GM12873 (cell line): Measurements from ENCODE around the gene NDUFA7.
A peak's percentile ranks its signal among the peaks of the same experiment; 100 is the strongest.

Experiments used
- CTCF ChIP-seq: IDR thresholded peaks from 2 replicates; pipeline ENCODE4 v1.5.1; 2012; ENCODE audit warnings: low read depth, mild to moderate bottlenecking, moderate library complexity, low read length, control low read depth; ENCODE audit not compliant: insufficient read depth; ENCODE audit errors: missing control alignments

NDUFA7 gene

GRCh38 chr19:8321067-8321985 is at the start of gene NDUFA7, which contains the start of gene RPS28:
Gene NDUFA7, minus strand, starts transcription at chr19:8321375. Its CDS starts 17 bp downstream, at chr19:8321358.
Gene RPS28, plus strand, starts transcription at chr19:8321496. Its CDS starts 35 bp downstream, at chr19:8321531.
- TF ChIP-seq CTCF, result peak; percentile 42

- TF ChIP-seq CTCF, result no peak
Measured at GRCh38 chr19:8370176-8371010, 49.2 kb upstream of the NDUFA7 start.

GRCh38 chr19:8367327-8368001 is 46.3 kb upstream of the NDUFA7 start:
- TF ChIP-seq CTCF, result no peak

DNA sequence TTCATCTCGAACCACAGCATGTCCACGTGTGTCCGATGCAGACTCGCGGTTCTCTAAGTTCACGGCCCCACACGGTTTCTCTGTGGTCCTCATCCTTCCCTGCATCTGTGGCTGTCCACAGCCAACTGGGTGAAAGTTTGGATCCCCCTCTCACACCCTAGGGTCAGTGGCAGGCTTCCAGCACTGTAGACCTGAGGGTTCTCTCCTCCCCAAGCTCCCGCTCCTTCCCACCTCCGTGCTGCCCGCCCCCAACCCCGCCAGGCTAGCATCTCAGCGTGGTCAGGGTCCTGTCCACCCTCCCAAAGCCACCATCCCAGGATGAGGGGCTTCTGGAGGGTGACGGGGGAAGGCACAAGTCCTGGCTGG is 45.8 kb upstream of the NDUFA7 start:
- TF ChIP-seq CTCF, result no peak

- TF ChIP-seq CTCF, result no peak
Measured at GRCh38 chr19:8366121-8366581, 45.0 kb upstream of the NDUFA7 start.

DNA sequence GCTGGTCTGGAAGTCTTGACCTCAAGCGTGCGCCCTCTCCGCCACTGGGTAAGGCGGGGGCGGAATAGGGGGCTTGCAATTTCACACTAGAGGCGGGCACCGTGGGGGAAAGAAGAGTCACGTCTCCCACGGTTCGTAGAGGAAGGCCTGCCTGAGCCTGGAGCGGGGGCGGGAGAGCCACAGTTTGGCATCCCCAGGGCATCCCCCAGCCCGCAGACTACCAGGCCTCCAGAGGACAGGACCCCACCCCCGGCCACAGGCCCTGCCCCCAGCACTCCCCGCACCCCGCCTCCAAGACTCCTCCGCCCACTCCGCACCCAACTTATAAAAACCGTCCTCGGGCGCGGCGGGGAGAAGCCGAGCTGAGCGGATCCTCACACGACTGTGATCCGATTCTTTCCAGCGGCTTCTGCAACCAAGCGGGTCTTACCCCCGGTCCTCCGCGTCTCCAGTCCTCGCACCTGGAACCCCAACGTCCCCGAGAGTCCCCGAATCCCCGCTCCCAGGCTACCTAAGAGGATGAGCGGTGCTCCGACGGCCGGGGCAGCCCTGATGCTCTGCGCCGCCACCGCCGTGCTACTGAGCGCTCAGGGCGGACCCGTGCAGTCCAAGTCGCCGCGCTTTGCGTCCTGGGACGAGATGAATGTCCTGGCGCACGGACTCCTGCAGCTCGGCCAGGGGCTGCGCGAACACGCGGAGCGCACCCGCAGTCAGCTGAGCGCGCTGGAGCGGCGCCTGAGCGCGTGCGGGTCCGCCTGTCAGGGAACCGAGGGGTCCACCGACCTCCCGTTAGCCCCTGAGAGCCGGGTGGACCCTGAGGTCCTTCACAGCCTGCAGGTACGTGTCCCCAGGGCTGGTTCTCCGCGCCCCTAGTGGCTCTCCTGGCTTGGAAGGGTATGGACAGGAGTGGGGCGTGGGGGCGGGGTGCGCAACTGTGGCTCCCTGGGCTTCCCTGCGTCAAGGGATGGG is 42.9 kb upstream of the NDUFA7 start, which contains the start of gene ANGPTL4:
TSS of gene ANGPTL4 (plus strand) at position 353 of the 969 bp plus-strand sequence. CDS start at position 520, 167 bp downstream.
- peak; percentile 14 for TF ChIP-seq CTCF
